ENCODE measurements around the gene CCL2. TPM values are rescaled to one million over a fixed set of nuclear protein-coding genes. Genes with fewer than 3 reads are reported as not detected.

Gene CCL2
- total RNA-seq, 1 experiment from 2014 or later: not detected

DNA sequence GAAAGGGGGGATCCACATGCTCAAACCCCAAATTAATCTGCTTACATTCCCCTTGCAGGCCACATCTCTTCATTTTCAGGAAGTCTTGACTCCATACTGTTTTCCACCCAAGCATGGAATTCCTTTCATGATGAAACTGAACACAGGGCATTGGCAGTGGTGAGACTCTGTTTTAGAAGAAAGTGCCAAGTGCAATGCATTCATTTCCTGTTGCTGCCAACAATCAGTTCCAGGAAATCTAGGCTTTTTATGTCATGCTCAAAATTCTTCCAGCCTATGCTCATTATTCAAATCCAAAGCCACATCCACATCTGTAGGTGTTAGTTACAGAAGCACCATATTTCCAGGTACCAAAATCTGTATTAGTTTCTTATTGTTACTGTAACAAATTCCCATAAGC lies 4.1 kb downstream of the CCL2 start:
- H3K9me3 ChIP-seq (ENCODE audit: control insufficient read depth in 1 of 2, insufficient read depth in 1 of 2, low read depth in 1 of 2, low read length in 2 of 2): no peaks in the 10 kb centered on the region
- ChIA-PET CTCF (no interaction called here), RAD21 (ENCODE audit: low non-redundant PET in 1 of 2, low total read pairs in 2 of 2, uncharacterized antibody in 2 of 2, unreplicated experiment in 2 of 2) (no interaction called here)

DNA sequence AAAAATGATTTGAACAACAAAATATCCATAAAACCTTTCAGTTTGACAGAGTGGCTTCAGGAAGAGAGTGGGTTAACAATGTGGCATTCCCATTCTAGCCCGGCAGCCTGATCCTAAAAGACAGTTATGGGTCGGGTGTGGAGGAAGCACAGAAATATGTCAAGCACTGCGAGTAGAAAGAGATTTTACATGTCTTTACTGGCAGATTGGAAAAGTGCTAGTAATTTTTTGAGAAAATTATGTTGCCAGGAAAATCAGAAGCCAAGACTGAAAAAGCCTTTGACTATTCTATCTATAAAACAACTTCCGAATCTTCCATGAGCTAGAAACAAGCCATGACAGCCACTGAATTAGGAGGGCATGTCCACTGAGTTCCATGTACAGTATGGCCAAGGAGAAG lies 5.8 kb downstream of the CCL2 start:
- ATAC-seq (no peak), DNase-seq (ENCODE audit: low read depth, low spot score) (no peak)
- TF ChIP-seq JUND (IDR thresholded peaks at IDR 0.05) (no peak), CEBPB (IDR thresholded peaks at IDR 0.05; ENCODE audit: low read depth) (no peak), FOSL1 (IDR thresholded peaks at IDR 0.05; ENCODE audit: low read depth) (no peak), EZH2phosphoT487 (IDR thresholded peaks at IDR 0.05; ENCODE audit: borderline replicate concordance) (no peak), SP1 (IDR thresholded peaks at IDR 0.05; ENCODE audit: low read depth) (no peak), POLR2AphosphoS5 (IDR thresholded peaks at IDR 0.05; ENCODE audit: low read depth, low read length) (no peak), ZFX (IDR thresholded peaks at IDR 0.05) (no peak), RAD21 (IDR thresholded peaks at IDR 0.05; ENCODE audit: low read depth) (no peak), POLR2A (IDR thresholded peaks at IDR 0.05; ENCODE audit: borderline replicate concordance, extremely low read depth, insufficient read depth, insufficient read length) (no peak)
- TF ChIP-seq, protein P1, sequence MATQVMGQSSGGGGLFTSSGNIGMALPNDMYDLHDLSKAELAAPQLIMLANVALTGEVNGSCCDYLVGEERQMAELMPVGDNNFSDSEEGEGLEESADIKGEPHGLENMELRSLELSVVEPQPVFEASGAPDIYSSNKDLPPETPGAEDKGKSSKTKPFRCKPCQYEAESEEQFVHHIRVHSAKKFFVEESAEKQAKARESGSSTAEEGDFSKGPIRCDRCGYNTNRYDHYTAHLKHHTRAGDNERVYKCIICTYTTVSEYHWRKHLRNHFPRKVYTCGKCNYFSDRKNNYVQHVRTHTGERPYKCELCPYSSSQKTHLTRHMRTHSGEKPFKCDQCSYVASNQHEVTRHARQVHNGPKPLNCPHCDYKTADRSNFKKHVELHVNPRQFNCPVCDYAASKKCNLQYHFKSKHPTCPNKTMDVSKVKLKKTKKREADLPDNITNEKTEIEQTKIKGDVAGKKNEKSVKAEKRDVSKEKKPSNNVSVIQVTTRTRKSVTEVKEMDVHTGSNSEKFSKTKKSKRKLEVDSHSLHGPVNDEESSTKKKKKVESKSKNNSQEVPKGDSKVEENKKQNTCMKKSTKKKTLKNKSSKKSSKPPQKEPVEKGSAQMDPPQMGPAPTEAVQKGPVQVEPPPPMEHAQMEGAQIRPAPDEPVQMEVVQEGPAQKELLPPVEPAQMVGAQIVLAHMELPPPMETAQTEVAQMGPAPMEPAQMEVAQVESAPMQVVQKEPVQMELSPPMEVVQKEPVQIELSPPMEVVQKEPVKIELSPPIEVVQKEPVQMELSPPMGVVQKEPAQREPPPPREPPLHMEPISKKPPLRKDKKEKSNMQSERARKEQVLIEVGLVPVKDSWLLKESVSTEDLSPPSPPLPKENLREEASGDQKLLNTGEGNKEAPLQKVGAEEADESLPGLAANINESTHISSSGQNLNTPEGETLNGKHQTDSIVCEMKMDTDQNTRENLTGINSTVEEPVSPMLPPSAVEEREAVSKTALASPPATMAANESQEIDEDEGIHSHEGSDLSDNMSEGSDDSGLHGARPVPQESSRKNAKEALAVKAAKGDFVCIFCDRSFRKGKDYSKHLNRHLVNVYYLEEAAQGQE (IDR thresholded peaks at IDR 0.05; ENCODE audit: low read depth): no peak

More for the DNA sequence above, 4.1 kb downstream of the CCL2 start:
- Histone ChIP-seq H3K27me3 (ENCODE audit: insufficient read depth, low read length) (no peaks in the 10 kb centered on the region), H3K4me3 (replicated peaks in 1 of 2; ENCODE audit: low read depth in 1 of 2, low read length in 2 of 2) (no peak overlapping the region), H3K4me2 (ENCODE audit: low read length) (no peak overlapping the region), H3K27ac (ENCODE audit: low read depth, low read length) (no peak overlapping the region), H3K9ac (ENCODE audit: low read length) (no peak overlapping the region), H3K36me3 (ENCODE audit: control insufficient read depth in 1 of 2, insufficient read depth in 2 of 2, low read length in 2 of 2) (no peaks in the 10 kb centered on the region), H3K4me1 (ENCODE audit: control insufficient read depth in 1 of 2, insufficient read depth in 2 of 2, low read length in 2 of 2) (no peaks in the 10 kb centered on the region), H3K79me2 (ENCODE audit: insufficient read depth, low read length) (no peaks in the 10 kb centered on the region), H4K20me1 (ENCODE audit: insufficient read depth) (no peaks in the 10 kb centered on the region), H3K9me2 (ENCODE audit: insufficient read depth) (no peaks in the 10 kb centered on the region), H2AFZ (ENCODE audit: low read depth, low read length, poor library complexity, severe bottlenecking) (no peak overlapping the region)
- intact Hi-C loops (cut with micrococcal nuclease): no loop called here
- TF ChIP-seq CBX3 (IDR thresholded peaks at IDR 0.05; ENCODE audit: low read depth): no peak
- no peak for TF ChIP-seq TCF7L2 (IDR thresholded peaks at IDR 0.05; ENCODE audit: borderline replicate concordance, extremely low read depth, insufficient read depth, insufficient read length)
- TF ChIP-seq, protein P2, sequence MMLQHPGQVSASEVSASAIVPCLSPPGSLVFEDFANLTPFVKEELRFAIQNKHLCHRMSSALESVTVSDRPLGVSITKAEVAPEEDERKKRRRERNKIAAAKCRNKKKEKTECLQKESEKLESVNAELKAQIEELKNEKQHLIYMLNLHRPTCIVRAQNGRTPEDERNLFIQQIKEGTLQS (IDR thresholded peaks at IDR 0.05): no peak
- no peak for TF ChIP-seq YY1 (IDR thresholded peaks at IDR 0.05; ENCODE audit: extremely low read depth, insufficient replicate concordance, low read depth, low read length)
- no peak for TF ChIP-seq SIN3A (IDR thresholded peaks at IDR 0.05; ENCODE audit: low read depth)
- no peak for TF ChIP-seq JUND (IDR thresholded peaks at IDR 0.05)
- no peak for TF ChIP-seq CEBPB (IDR thresholded peaks at IDR 0.05; ENCODE audit: low read depth)
- TF ChIP-seq, protein P3, sequence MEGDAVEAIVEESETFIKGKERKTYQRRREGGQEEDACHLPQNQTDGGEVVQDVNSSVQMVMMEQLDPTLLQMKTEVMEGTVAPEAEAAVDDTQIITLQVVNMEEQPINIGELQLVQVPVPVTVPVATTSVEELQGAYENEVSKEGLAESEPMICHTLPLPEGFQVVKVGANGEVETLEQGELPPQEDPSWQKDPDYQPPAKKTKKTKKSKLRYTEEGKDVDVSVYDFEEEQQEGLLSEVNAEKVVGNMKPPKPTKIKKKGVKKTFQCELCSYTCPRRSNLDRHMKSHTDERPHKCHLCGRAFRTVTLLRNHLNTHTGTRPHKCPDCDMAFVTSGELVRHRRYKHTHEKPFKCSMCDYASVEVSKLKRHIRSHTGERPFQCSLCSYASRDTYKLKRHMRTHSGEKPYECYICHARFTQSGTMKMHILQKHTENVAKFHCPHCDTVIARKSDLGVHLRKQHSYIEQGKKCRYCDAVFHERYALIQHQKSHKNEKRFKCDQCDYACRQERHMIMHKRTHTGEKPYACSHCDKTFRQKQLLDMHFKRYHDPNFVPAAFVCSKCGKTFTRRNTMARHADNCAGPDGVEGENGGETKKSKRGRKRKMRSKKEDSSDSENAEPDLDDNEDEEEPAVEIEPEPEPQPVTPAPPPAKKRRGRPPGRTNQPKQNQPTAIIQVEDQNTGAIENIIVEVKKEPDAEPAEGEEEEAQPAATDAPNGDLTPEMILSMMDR (IDR thresholded peaks at IDR 0.05 in 2 of 3, conservative IDR thresholded peaks at IDR 0.05 in 1 of 3; ENCODE audit: borderline replicate concordance in 1 of 3, insufficient read depth in 1 of 3, low read depth in 2 of 3, low read length in 2 of 3): no peak
- TF ChIP-seq POLR2AphosphoS5 (IDR thresholded peaks at IDR 0.05; ENCODE audit: low read depth, low read length): no peak
- TF ChIP-seq ZNF274 (IDR thresholded peaks at IDR 0.05; ENCODE audit: low read depth, low read length): no peak
- no TSS peak for BruUV-seq (replicated peaks)
- no peak for ATAC-seq
- POLR2A ChIA-PET: no interaction called here
- DNase-seq (ENCODE audit: low read depth, low spot score): no peak

More for the DNA sequence above, 5.8 kb downstream of the CCL2 start:
- H3K79me2 ChIP-seq (ENCODE audit: insufficient read depth, low read length): no peaks in the 10 kb centered on the region
- no peaks in the 10 kb centered on the region for H3K4me1 ChIP-seq (ENCODE audit: control insufficient read depth in 1 of 2, insufficient read depth in 2 of 2, low read length in 2 of 2)
- POLR2A ChIA-PET: no interaction called here
- H3K9ac ChIP-seq (ENCODE audit: low read length): no peak overlapping the region
- no peaks in the 10 kb centered on the region for H3K9me2 ChIP-seq (ENCODE audit: insufficient read depth)
- no peaks in the 10 kb centered on the region for H3K9me3 ChIP-seq (ENCODE audit: control insufficient read depth in 1 of 2, insufficient read depth in 1 of 2, low read depth in 1 of 2, low read length in 2 of 2)
- intact Hi-C loops (cut with micrococcal nuclease): no loop called here
- BruUV-seq (replicated peaks): no TSS peak
- H2AFZ ChIP-seq (ENCODE audit: low read depth, low read length, poor library complexity, severe bottlenecking): no peak overlapping the region
- H3K4me2 ChIP-seq (ENCODE audit: low read length): no peak overlapping the region
- H3K4me3 ChIP-seq (replicated peaks in 1 of 2; ENCODE audit: low read depth in 1 of 2, low read length in 2 of 2): no peak overlapping the region
- RAD21 ChIA-PET (ENCODE audit: low non-redundant PET in 1 of 2, low total read pairs in 2 of 2, uncharacterized antibody in 2 of 2, unreplicated experiment in 2 of 2): no interaction called here
- no peaks in the 10 kb centered on the region for H4K20me1 ChIP-seq (ENCODE audit: insufficient read depth)
- no peaks in the 10 kb centered on the region for H3K27me3 ChIP-seq (ENCODE audit: insufficient read depth, low read length)
- CTCF ChIA-PET: no interaction called here
- H3K27ac ChIP-seq (ENCODE audit: low read depth, low read length): no peak overlapping the region
- H3K36me3 ChIP-seq (ENCODE audit: control insufficient read depth in 1 of 2, insufficient read depth in 2 of 2, low read length in 2 of 2): no peaks in the 10 kb centered on the region

Data from HCT116 (cell line).